HG03575 (cell line): ENCODE data around the gene DNAJB9.

Experiments
- ATAC-seq: cut with Tn5 transposase; IDR thresholded peaks from one replicate; pipeline ENCODE4 v1.9.1; 2021; ENCODE audit not compliant: unreplicated experiment, insufficient number of reproducible peaks, low FRiP score; ENCODE audit errors: extremely low read depth

The DNAJB9 gene

DNA sequence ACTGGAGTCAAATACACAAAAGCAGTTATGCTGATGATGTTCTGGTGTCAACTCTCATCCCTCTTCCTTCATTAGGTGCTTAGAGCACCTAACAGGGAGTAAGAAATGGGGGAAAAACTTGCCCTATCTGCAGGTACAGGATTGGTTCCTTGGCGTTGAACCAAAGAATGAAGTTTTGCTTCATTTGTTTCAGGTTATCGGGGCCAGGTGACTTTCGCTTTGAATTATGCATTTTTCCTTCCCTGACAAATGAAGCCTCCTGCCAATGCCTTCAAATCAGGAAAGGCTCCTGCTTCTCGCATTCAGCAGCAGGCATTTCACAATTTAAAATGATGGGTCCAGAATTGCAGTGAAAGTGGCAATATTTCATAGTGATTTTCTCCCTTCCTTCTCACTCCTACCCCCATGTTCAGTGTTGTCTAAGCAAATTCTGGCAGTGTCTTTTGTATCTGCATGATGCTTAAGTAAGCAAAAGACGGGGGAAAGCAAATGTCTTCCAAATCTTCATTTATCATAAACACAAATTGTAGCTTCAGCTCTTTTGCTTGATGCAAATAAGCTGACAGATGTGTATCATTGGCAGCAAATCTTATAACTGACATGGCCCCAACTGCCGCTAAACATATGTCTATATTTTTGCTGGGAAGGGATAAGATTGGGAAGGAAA lies 29.4 kb downstream of the DNAJB9 start:
- ATAC-seq: no peak

- ATAC-seq: no peak
These were observed 30.7 kb downstream of the DNAJB9 start for GRCh38 chr7:108600399-108600798.

GRCh38 chr7:108603656-108604306 lies 34.1 kb downstream of the DNAJB9 start:
- no peak for ATAC-seq

DNA sequence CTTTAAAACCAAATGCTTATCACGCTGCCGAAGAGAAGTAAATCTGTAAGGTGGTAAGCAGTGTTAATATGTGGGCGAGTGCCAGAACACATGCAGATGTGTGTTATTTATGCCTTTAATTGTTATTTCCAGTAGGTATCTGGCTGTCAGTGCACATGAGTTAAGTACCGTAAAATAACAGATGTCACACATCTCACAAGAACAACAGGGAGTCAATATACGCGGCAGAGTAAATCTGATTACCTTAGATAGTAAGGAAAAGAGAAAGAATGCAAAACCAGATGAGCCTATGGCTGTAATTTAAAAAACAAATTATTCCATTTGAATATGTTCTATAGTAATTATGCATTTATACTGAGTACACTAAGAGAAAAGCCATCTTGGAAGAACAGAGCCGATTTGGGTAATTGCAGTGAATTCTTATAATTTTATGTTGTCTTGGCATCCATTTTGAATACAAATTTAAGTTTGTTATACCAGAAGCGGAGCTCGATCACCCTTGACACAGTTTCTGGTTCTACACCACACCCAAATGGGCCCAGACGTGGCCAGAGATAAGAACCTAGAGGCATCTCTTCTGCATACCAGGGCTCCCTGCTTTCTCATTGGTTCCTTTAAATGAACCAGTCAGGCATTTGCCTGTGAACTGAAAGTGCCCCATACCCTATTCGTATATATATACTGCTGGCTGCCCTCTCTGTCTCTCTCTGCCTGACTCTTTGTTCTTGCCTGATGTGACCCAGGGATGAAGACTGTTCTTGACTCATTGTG lies 34.8 kb downstream of the DNAJB9 start:
- ATAC-seq: no peak

- no peak for ATAC-seq
These were observed 36.0 kb downstream of the DNAJB9 start for GRCh38 chr7:108605559-108606201.

- no peak for ATAC-seq
These were observed 40.0 kb downstream of the DNAJB9 start for GRCh38 chr7:108609643-108610042.

DNA sequence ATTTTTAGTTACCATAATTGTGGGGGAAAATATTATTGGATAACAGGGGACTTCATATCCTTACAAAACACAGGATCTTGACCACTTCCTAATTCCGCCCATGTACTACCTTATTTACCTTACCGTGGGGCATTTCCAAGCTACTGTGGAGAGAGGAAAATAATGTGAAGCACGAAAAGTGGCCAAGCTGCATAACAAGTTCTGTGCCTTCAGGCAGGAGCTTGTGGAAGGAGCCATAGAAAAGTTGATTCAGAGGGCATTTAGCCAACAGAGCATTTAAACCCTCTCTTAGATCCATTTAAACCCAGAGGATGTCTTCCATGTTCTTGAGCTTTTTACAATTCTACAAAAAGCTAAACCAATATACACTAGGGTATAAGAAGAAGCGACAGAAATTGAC lies 41.6 kb downstream of the DNAJB9 start:
- ATAC-seq: no peak

DNA sequence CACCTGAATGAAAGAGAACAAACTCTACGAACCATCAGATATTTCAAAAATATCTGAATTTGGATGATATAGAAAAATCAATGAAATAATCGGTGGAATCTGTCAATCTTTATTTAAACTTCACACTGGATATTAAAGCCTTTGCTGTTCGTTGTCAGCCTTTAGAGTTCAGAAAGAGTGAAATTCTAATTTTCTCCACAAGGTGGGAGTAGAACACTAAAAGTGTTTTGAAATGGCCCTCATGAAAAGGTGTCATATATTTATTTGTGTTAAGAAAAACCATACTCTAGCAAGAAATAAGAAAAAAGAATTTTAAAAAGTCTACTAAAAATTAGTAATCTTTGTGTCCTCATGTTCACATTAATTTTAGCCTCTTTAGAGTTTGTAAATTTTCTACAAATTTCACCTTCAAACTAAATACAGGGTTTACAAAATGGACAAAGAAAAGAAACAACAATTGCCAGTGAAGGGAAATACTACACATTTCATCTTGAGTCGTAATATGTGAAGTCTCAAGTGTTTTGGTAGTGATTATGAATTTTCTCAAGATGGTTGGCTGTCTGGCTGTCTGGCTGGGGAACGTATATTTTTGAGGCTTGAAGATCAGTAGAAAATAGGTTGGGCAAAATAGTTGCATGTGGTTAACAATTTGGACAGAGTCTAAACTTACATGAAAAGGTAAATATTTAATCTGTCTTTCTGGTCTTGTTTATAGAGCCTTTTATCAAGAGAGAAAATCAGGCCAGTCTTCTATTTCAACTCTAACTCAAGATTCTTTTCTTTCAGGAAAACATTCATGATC lies 43.7 kb downstream of the DNAJB9 start:
- ATAC-seq: no peak

- no peak for ATAC-seq
These were observed 44.3 kb downstream of the DNAJB9 start for GRCh38 chr7:108613949-108614381.

GRCh38 chr7:108614896-108615295 lies 45.2 kb downstream of the DNAJB9 start:
- ATAC-seq: no peak

- no peak for ATAC-seq
These were observed 48.4 kb downstream of the DNAJB9 start for GRCh38 chr7:108618056-108618455.

GRCh38 chr7:108623220-108623619 lies 53.5 kb downstream of the DNAJB9 start:
- peak; percentile 84 for ATAC-seq
